ENCODE measurements around the gene ADGRL1.
A peak's percentile ranks its signal among the peaks of the same experiment; 100 is the strongest.
"Not testable (repeated sequence)": the region's sequence is repeated elsewhere in the genome, so short reads cannot be mapped to it uniquely, and the experiment has no call there.

Gene ADGRL1

DNA sequence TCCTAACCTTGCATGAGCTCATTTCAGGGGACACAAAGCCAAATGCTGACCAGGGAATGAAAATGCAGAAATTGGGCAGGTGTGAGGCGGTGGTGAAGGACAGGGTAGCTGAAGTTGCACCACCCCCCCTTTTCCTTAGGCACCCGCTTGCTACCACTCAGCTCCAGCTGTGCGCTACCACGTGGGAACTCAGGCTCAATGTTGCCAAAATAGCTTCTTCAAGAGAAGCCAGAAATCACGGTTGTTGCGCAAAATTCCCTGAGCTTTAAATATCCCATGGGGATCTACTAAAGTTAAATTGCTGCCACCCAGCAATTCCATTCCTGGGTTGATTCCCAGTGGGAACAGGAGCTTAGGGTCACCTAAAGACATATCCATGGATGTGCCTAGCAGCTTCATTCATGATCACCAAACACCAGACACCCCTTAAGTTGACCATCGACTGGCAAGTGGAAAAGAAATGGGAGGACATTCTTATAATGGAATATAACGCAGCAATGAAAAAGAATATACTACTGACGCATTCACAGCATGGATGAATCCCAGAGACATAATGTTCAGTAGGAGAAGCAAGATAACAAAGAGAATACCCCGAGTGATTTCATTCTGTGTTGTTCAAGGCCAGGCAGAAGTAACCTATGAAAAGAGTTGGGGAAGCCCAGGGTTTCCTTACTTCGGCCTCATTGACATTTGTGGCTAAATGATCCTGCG, 12.8 kb upstream of the ADGRL1 start:
- Histone ChIP-seq H3K27ac (ENCODE audit: low read depth, low read length) (peak overlapping the region; percentile 62), H3K27me3 (ENCODE audit: control insufficient read depth in 5 of 5, insufficient read depth in 4 of 5, low read length in 5 of 5) (no peaks in the 10 kb centered on the region)

DNA sequence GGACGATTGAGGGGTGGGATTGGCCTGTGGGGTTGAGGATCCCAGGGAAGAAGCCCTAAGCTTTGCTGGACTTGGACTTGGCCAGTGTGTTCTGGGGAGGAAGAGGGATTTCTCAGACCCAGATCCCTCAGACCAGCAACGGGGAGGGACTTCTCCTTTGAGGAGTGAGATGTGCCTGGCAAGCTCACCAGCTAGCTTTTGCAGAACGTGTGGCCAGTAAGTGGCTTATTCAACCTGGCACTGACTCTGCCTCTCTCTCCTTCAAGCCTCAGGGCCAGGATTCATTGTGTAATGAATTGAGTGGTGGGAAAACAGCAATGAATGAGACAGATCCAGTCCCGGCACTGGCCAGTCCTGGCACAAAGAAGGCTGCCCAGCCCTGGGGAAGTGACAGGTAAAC, 11.9 kb upstream of the ADGRL1 start:
- Histone ChIP-seq H3K27ac (ENCODE audit: low read depth, low read length) (peak overlapping the region; percentile 62), H3K4me1 (ENCODE audit: control insufficient read depth in 5 of 5, insufficient read depth in 5 of 5, low read length in 5 of 5) (peaks cover 2 to 21% (median 13%) of the 10 kb centered on the region in 5 donors)
- H3K9me3 ChIP-seq (ENCODE audit: control insufficient read depth in 5 of 5, low read length in 5 of 5); H3K27me3 ChIP-seq (ENCODE audit: control insufficient read depth in 5 of 5, insufficient read depth in 4 of 5, low read length in 5 of 5); H3K4me3 ChIP-seq (ENCODE audit: low read depth in 1 of 5, low read length in 5 of 5); H3K36me3 ChIP-seq (ENCODE audit: control insufficient read depth in 5 of 5, insufficient read depth in 5 of 5, low read length in 5 of 5); H3K9ac ChIP-seq (ENCODE audit: low read length in 5 of 5): not testable (repeated sequence)

More for the DNA sequence above, 12.8 kb upstream of the ADGRL1 start:
- Histone ChIP-seq H3K9me3 (ENCODE audit: control insufficient read depth in 5 of 5, low read length in 5 of 5) (no peaks in the 10 kb centered on the region), H3K4me3 (ENCODE audit: low read depth in 1 of 5, low read length in 5 of 5) (no peak overlapping the region), H3K4me1 (ENCODE audit: control insufficient read depth in 5 of 5, insufficient read depth in 5 of 5, low read length in 5 of 5) (peaks cover 2 to 21% (median 13%) of the 10 kb centered on the region in 5 donors), H3K36me3 (ENCODE audit: control insufficient read depth in 5 of 5, insufficient read depth in 5 of 5, low read length in 5 of 5) (no peaks in the 10 kb centered on the region), H3K9ac (ENCODE audit: low read length in 5 of 5) (no peak overlapping the region)

DNA sequence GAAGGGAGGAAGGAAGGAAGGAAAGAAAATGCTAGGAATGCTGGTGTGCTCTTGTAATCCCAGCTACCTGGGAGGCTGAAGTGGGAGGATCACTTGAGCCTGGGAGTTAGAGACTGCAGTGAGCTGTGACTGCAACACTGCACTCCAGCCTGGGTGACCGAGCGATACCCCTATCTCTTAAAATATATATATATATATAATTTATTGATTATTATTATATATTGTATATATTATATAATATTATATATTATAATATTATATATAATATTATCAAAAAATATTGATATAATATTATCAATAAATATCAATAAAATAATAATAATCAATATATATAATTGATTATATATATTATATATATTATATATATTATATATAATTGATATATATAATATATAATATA, 8.6 kb upstream of the ADGRL1 start:
- peaks cover 0 to 18% (median 11%) of the 10 kb centered on the region in 5 donors for H3K4me1 ChIP-seq (ENCODE audit: control insufficient read depth in 5 of 5, insufficient read depth in 5 of 5, low read length in 5 of 5)
- H3K9ac ChIP-seq (ENCODE audit: low read length in 5 of 5) = no peak overlapping the region
- no peak overlapping the region for H3K4me3 ChIP-seq (ENCODE audit: low read depth in 1 of 5, low read length in 5 of 5)
- H3K27me3 ChIP-seq (ENCODE audit: control insufficient read depth in 5 of 5, insufficient read depth in 4 of 5, low read length in 5 of 5) = peaks cover 0 to 7% (median 0%) of the 10 kb centered on the region in 5 donors
- no peaks in the 10 kb centered on the region for H3K36me3 ChIP-seq (ENCODE audit: control insufficient read depth in 5 of 5, insufficient read depth in 5 of 5, low read length in 5 of 5)
- H3K9me3 ChIP-seq (ENCODE audit: control insufficient read depth in 5 of 5, low read length in 5 of 5) = no peaks in the 10 kb centered on the region
- no peak overlapping the region for H3K27ac ChIP-seq (ENCODE audit: low read depth, low read length)

DNA sequence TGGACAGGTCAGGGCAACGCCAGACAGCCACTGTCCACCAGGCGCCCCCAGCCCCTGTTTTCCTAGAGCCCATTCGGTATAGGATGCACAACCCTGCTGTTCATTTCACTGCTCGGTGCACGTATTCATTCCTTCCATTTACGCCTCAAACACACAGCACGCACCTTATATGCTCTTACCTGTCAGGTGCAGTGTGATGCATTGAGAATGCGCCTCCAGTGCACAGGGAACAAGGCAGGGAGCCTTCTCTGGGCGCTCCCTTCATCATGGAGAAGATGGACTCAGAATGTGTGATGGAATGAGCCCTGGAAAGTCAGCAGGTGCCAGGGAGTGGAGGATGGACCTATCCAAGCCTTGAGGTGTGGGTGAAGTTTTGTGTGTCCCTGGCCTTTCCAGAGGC, 4.2 kb upstream of the ADGRL1 start:
- not testable (repeated sequence) for H3K36me3 ChIP-seq (ENCODE audit: control insufficient read depth in 5 of 5, insufficient read depth in 5 of 5, low read length in 5 of 5); H3K27ac ChIP-seq (ENCODE audit: low read depth, low read length); H3K9ac ChIP-seq (ENCODE audit: low read length in 5 of 5); H3K27me3 ChIP-seq (ENCODE audit: control insufficient read depth in 5 of 5, insufficient read depth in 4 of 5, low read length in 5 of 5); H3K9me3 ChIP-seq (ENCODE audit: control insufficient read depth in 5 of 5, low read length in 5 of 5); H3K4me3 ChIP-seq (ENCODE audit: low read depth in 1 of 5, low read length in 5 of 5)
- peaks cover 0 to 19% (median 18%) of the 10 kb centered on the region in 5 donors for H3K4me1 ChIP-seq (ENCODE audit: control insufficient read depth in 5 of 5, insufficient read depth in 5 of 5, low read length in 5 of 5)

DNA sequence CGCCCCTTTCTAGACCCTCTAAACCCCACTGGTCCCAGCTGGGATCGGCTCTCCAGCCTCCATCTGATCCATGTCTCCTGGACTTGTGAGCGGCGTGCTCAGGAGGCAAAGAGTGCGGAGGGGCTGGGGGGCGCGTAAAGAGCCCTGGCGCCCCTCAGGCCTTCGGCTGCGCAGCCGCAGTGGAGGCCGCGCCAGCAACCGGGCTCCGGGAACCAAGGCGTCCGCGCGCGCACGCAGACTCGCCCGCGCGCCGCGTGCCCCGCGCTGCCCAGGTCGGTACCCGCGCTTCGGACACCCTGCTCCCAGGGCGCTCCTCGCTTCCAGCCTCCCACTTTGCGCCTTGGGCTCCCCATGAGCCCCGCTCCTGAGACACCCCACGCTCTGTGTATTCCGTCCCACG, 3.4 kb upstream of the ADGRL1 start:
- not testable (repeated sequence) for H3K9me3 ChIP-seq (ENCODE audit: control insufficient read depth in 5 of 5, low read length in 5 of 5); H3K27me3 ChIP-seq (ENCODE audit: control insufficient read depth in 5 of 5, insufficient read depth in 4 of 5, low read length in 5 of 5); H3K9ac ChIP-seq (ENCODE audit: low read length in 5 of 5); H3K36me3 ChIP-seq (ENCODE audit: control insufficient read depth in 5 of 5, insufficient read depth in 5 of 5, low read length in 5 of 5); H3K27ac ChIP-seq (ENCODE audit: low read depth, low read length)
- peaks cover 0 to 27% (median 26%) of the 10 kb centered on the region in 5 donors for H3K4me1 ChIP-seq (ENCODE audit: control insufficient read depth in 5 of 5, insufficient read depth in 5 of 5, low read length in 5 of 5)
- H3K4me3 ChIP-seq (ENCODE audit: low read depth in 1 of 5, low read length in 5 of 5) = peak overlapping the region in 2 of 5 donors; percentile 33 to 48

DNA sequence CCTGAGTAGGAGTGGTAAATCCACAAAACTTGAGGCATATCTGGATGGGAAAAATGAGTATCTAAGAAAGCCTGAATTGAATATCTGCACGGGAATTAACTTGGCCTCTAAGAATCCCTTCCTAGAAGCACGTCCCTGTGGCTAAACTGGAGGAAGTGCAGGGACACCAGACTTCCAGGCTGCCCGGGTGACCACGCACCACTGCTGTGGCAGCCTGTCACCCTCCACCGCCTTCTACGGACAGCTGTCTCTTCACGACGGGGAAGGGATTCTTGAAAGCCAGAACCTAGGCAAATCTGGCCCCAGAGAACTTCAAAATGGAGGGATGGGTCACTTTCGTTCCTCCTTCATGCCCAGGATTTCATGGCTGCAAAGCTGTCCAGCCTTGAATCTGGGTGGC, 2.5 kb upstream of the ADGRL1 start:
- not testable (repeated sequence) for H3K36me3 ChIP-seq (ENCODE audit: control insufficient read depth in 5 of 5, insufficient read depth in 5 of 5, low read length in 5 of 5); H3K27me3 ChIP-seq (ENCODE audit: control insufficient read depth in 5 of 5, insufficient read depth in 4 of 5, low read length in 5 of 5); H3K9ac ChIP-seq (ENCODE audit: low read length in 5 of 5); H3K27ac ChIP-seq (ENCODE audit: low read depth, low read length); H3K9me3 ChIP-seq (ENCODE audit: control insufficient read depth in 5 of 5, low read length in 5 of 5); H3K4me3 ChIP-seq (ENCODE audit: low read depth in 1 of 5, low read length in 5 of 5)
- peaks cover 0 to 31% (median 28%) of the 10 kb centered on the region in 5 donors for H3K4me1 ChIP-seq (ENCODE audit: control insufficient read depth in 5 of 5, insufficient read depth in 5 of 5, low read length in 5 of 5)

DNA sequence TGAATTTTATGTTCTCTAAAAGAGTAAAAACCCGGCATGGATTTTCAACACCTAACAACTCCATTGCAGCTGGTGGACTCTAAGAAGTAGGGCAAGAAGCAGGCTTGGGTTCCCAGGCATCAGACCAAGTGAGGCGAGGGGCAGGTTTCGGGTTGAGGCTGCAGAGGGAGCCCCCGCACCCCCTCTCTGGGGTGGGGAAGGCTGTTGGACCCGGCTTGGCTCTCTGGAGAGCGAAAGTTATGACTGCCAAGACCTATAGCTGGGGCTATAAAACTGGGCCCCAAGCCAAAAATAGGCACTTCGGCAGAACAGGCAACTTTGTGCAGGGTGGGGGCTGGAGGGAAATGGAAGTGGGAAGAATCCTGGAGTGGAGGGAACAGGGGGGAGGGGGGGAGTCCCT, 1.8 kb upstream of the ADGRL1 start:
- H3K27me3 ChIP-seq (ENCODE audit: control insufficient read depth in 5 of 5, insufficient read depth in 4 of 5, low read length in 5 of 5); H3K9ac ChIP-seq (ENCODE audit: low read length in 5 of 5); H3K9me3 ChIP-seq (ENCODE audit: control insufficient read depth in 5 of 5, low read length in 5 of 5); H3K27ac ChIP-seq (ENCODE audit: low read depth, low read length); H3K36me3 ChIP-seq (ENCODE audit: control insufficient read depth in 5 of 5, insufficient read depth in 5 of 5, low read length in 5 of 5): not testable (repeated sequence)
- H3K4me3 ChIP-seq (ENCODE audit: low read depth in 1 of 5, low read length in 5 of 5) = peak overlapping the region in 3 of 5 donors; percentile 63 to 71 (median 70)
- H3K4me1 ChIP-seq (ENCODE audit: control insufficient read depth in 5 of 5, insufficient read depth in 5 of 5, low read length in 5 of 5) = peaks cover 0 to 36% (median 28%) of the 10 kb centered on the region in 5 donors

DNA sequence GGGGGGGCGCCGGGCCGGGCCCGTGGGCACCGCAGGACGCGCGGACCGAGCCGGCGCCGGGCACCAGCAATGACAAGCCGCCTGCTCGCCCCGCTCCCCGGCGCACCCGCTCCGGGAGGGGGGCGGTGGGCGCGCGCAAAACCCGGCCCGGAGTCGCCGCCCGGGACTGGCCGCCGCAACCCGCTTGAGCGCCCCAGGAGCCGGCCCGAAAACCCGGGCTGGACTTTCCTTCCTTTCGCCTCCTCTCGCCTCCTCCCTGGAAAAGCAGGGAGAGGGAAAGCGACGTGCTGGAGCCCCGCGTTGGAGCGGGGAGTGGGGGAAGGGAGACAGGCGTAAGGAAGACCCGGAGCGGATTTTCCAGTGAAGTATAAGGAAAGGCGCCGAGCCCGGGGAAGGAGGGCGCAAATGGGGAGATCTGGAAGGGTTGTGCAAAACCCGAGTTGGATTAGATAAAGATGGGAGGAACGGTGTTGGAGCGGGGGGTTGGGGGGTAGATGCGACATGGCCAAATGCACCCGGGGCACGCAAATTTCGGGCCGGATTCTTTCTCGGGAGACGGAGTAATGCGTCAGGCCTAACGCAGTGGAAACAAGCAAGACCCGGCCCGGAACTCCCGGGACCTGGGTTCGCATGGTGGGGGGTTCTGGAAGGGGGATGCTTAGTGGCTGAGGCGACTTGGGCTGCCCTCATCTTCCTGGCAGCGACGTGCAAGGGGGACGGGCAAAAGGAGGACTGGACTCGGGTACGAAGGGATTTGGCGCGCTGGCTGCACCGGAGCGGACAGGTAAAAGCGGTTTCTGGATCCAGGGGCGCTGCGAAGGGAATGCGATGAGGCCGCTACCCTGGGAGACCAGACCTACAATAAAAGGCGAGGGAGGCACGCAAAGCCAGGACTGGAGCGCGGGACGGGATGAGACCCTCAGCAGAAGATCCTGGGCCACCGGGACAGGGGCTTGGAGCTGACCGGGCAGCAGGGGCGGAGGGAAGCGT, 1.1 kb upstream of the ADGRL1 start:
- H3K27me3 ChIP-seq (ENCODE audit: control insufficient read depth in 5 of 5, insufficient read depth in 4 of 5, low read length in 5 of 5); H3K27ac ChIP-seq (ENCODE audit: low read depth, low read length); H3K36me3 ChIP-seq (ENCODE audit: control insufficient read depth in 5 of 5, insufficient read depth in 5 of 5, low read length in 5 of 5); H3K9me3 ChIP-seq (ENCODE audit: control insufficient read depth in 5 of 5, low read length in 5 of 5): not testable (repeated sequence)
- H3K4me3 ChIP-seq (ENCODE audit: low read depth in 1 of 5, low read length in 5 of 5) = peak overlapping the region; percentile 61 to 77 (median 70)
- H3K4me1 ChIP-seq (ENCODE audit: control insufficient read depth in 5 of 5, insufficient read depth in 5 of 5, low read length in 5 of 5) = peaks cover 0 to 36% (median 28%) of the 10 kb centered on the region in 5 donors
- peak overlapping the region in 1 of 5 donors; percentile 25 for H3K9ac ChIP-seq (ENCODE audit: low read length in 5 of 5)

DNA sequence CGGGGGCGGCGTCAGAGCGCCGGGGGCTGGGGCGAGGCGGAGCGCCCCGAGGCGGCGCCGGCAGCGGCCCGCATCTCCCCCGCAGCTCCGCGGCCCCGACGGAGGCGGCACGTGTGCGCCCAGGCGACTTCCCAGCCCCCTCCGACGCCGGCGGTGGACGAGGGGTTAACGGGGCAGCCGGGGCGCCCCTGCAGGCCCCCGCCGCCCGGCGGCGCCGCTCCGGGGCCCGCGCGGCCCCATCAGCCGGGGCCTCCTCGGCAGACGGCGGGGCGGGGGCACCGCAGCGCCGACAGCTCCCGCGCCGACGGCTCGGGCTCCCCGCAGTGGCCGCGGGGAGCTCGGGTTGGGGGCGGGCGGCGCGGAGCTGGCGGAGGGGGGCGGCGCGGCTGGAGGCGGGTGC, 339 bp upstream of the ADGRL1 start:
- H3K9me3 ChIP-seq (ENCODE audit: control insufficient read depth in 5 of 5, low read length in 5 of 5); H3K27ac ChIP-seq (ENCODE audit: low read depth, low read length); H3K36me3 ChIP-seq (ENCODE audit: control insufficient read depth in 5 of 5, insufficient read depth in 5 of 5, low read length in 5 of 5); H3K9ac ChIP-seq (ENCODE audit: low read length in 5 of 5); H3K27me3 ChIP-seq (ENCODE audit: control insufficient read depth in 5 of 5, insufficient read depth in 4 of 5, low read length in 5 of 5): not testable (repeated sequence)
- H3K4me3 ChIP-seq (ENCODE audit: low read depth in 1 of 5, low read length in 5 of 5) = peak overlapping the region in 3 of 5 donors; percentile 11 to 62 (median 55)
- peaks cover 0 to 42% (median 28%) of the 10 kb centered on the region in 5 donors for H3K4me1 ChIP-seq (ENCODE audit: control insufficient read depth in 5 of 5, insufficient read depth in 5 of 5, low read length in 5 of 5)

Data from subcutaneous abdominal adipose tissue (tissue), 5 donors.